Left renal pelvis (tissue), 4 donors: ENCODE results near the gene SULT4A1. TPM values are rescaled to one million over a fixed set of nuclear protein-coding genes. Genes with fewer than 3 reads are reported as not detected.

Experiments
- polyA plus RNA-seq, 4 donors: library from polyadenylated mRNA; unstranded; fragments of 120-200 nt; gene quantifications; one replicate each; pipeline ENCODE4 v1.2.1, GENCODE V29; 2013; ENCODE audit not compliant: insufficient read length in 4 of 4

SULT4A1 gene
- polyA plus RNA-seq, 4 donors, result 2.5 to 4.1 (median 3.6) TPM

Other genes with a start within 250 kb of the SULT4A1 start
- gene EFCAB6, start 50.2 kb downstream of the SULT4A1 start, polyA plus RNA-seq, result 1 to 10 TPM; 1.4 to 5.7 (median 4.8) TPM
- not detected for gene PNPLA5, start 29.5 kb upstream of the SULT4A1 start, polyA plus RNA-seq
- 1 to 10 TPM in 3 of 4 donors, under 1 TPM in 1; 0.94 to 1.8 (median 1.5) TPM for gene PNPLA3, start 61.3 kb upstream of the SULT4A1 start, polyA plus RNA-seq
- 10 to 100 TPM; 46.3 to 68.2 (median 64.6) TPM for gene SAMM50, start 92.9 kb upstream of the SULT4A1 start, polyA plus RNA-seq
- gene PARVB, start 161.8 kb upstream of the SULT4A1 start, polyA plus RNA-seq, result 10 to 100 TPM; 14.6 to 24.2 (median 20.2) TPM